Skin of body (tissue), 2 donors: ENCODE measurements around the gene RDH14. TPM values are rescaled to one million over a fixed set of nuclear protein-coding genes. Genes with fewer than 3 reads are reported as not detected.

Experiments
- DNase-seq: peaks from one replicate; lab custom pipeline; 2025; lab: John Stamatoyannopoulos, UW
- total RNA-seq: library from RNA; depleted of rRNA; stranded (reverse); fragments of >200 nt; gene quantifications from one replicate; pipeline ENCODE4 v1.2.3, GENCODE V29; 2014

The RDH14 gene
- total RNA-seq = 26.5 TPM

- peak; percentile 89 for DNase-seq
Measured at GRCh38 chr2:18560031-18560796, at the start of gene RDH14. Gene RDH14, minus strand, starts transcription at chr2:18560653. Its CDS starts 81 bp downstream, at chr2:18560572.

GRCh38 chr2:18610090-18610489 lies 49.6 kb upstream of the RDH14 start:
- DNase-seq = no peak

GRCh38 chr2:18605115-18605514 lies 44.7 kb upstream of the RDH14 start:
- DNase-seq = no peak

- no peak for DNase-seq
Measured at GRCh38 chr2:18604531-18604885, 44.1 kb upstream of the RDH14 start.

GRCh38 chr2:18603854-18604530 lies 43.5 kb upstream of the RDH14 start:
- DNase-seq = no peak

GRCh38 chr2:18602298-18602697 lies 41.8 kb upstream of the RDH14 start:
- no peak for DNase-seq

GRCh38 chr2:18600255-18600613 lies 39.8 kb upstream of the RDH14 start:
- DNase-seq = no peak

GRCh38 chr2:18599509-18600254 lies 39.2 kb upstream of the RDH14 start:
- DNase-seq = peak; percentile 92

- DNase-seq = no peak
Measured at GRCh38 chr2:18598848-18599484, 38.5 kb upstream of the RDH14 start.

- DNase-seq = no peak
Measured at GRCh38 chr2:18597618-18598017, 37.2 kb upstream of the RDH14 start.

- no peak for DNase-seq
Measured at GRCh38 chr2:18596993-18597392, 36.5 kb upstream of the RDH14 start.

GRCh38 chr2:18593496-18593895 lies 33.0 kb upstream of the RDH14 start:
- DNase-seq = no peak

GRCh38 chr2:18592372-18592771 lies 31.9 kb upstream of the RDH14 start:
- DNase-seq = no peak

- DNase-seq = no peak
Measured at GRCh38 chr2:18589354-18589753, 28.9 kb upstream of the RDH14 start, which contains the start of gene NT5C1B. Gene NT5C1B, minus strand, starts transcription at chr2:18589569. Its CDS starts 101 bp downstream, at chr2:18589468.

- DNase-seq = no peak
Measured at GRCh38 chr2:18588802-18589201, 28.3 kb upstream of the RDH14 start.

GRCh38 chr2:18588049-18588448 lies 27.6 kb upstream of the RDH14 start:
- no peak for DNase-seq

- DNase-seq = no peak
Measured at GRCh38 chr2:18585526-18585925, 25.1 kb upstream of the RDH14 start.

- DNase-seq = no peak
Measured at GRCh38 chr2:18584608-18584954, 24.1 kb upstream of the RDH14 start.

GRCh38 chr2:18583905-18584607 lies 23.6 kb upstream of the RDH14 start:
- no peak for DNase-seq

GRCh38 chr2:18580606-18581005 lies 20.2 kb upstream of the RDH14 start:
- no peak for DNase-seq

GRCh38 chr2:18578033-18578432 lies 17.6 kb upstream of the RDH14 start:
- DNase-seq = no peak
